ENCODE results near the gene DCLRE1B. TPM values are rescaled to one million over a fixed set of nuclear protein-coding genes. Genes with fewer than 3 reads are reported as not detected.

Gene DCLRE1B
- total and polyA plus RNA-seq, 9 of the 15 experiments (the other 6 are each of a cell fraction or from before 2014, with no cell fraction given) = 10.6 to 28.8 (median 17.2) TPM

- no peak for TF ChIP-seq ZNF717 (CRISPR knock-in tag; IDR thresholded peaks at IDR 0.05)
- no peak for TF ChIP-seq ZNF695 (CRISPR knock-in tag; IDR thresholded peaks at IDR 0.05)
- peak; percentile 34; the same call in 1 of the 2 replicates for TF ChIP-seq ATF3 (IDR thresholded peaks at IDR 0.05)
- no peak for TF ChIP-seq ATF3 (CRISPR knock-in tag; conservative IDR thresholded peaks at IDR 0.05)
- TF ChIP-seq ILF3 (IDR thresholded peaks at IDR 0.05; ENCODE audit: borderline replicate concordance) = no peak
- no peak for TF ChIP-seq CHCHD3 (CRISPR knock-in tag; IDR thresholded peaks at IDR 0.05)
- TF ChIP-seq ETS2 (tag; IDR thresholded peaks at IDR 0.05; ENCODE audit: borderline replicate concordance, poor library complexity, severe bottlenecking) = no peak
- TF ChIP-seq CBFA2T2 (conservative IDR thresholded peaks at IDR 0.05) = 0 out of 2 replicates have a peak, but pooled peaks have one; percentile 5
- TF ChIP-seq BACH1 (tag; IDR thresholded peaks at IDR 0.05) = 0 out of 2 replicates have a peak, but pooled peaks have one; percentile 40
- TF ChIP-seq COPS2 (conservative IDR thresholded peaks at IDR 0.05) = no peak
- peak; percentile 40 to 46; a peak in 2 of 4 replicates for TF ChIP-seq KDM1A (IDR thresholded peaks at IDR 0.05)
- TF ChIP-seq PREB (CRISPR knock-in tag; IDR thresholded peaks at IDR 0.05) = no peak
- TF ChIP-seq ATF2 (CRISPR knock-in tag; IDR thresholded peaks at IDR 0.05) = no peak
- TF ChIP-seq HDAC1 (IDR thresholded peaks at IDR 0.05) = no peak
- TF ChIP-seq CC2D1A (IDR thresholded peaks at IDR 0.05) = peak; percentile 16; the same call in 1 of the 2 replicates
- 0 out of 2 replicates have a peak, but pooled peaks have one; percentile 38 for TF ChIP-seq GABPB1 (CRISPR knock-in tag; IDR thresholded peaks at IDR 0.05)
- peak; percentile 50; the same call in 1 of the 2 replicates for TF ChIP-seq HES1 (IDR thresholded peaks at IDR 0.05; ENCODE audit: low read depth)
- TF ChIP-seq ARNT (IDR thresholded peaks at IDR 0.05) = 0 out of 4 replicates have a peak, but pooled peaks of 1 of the 2 experiments have one; percentile 68
- TF ChIP-seq POLR2AphosphoS5 (IDR thresholded peaks at IDR 0.05; ENCODE audit: control insufficient read depth, insufficient read depth, low read depth, low read length) = peak; percentile 44; the same call in 1 of the 2 replicates
- no peak for TF ChIP-seq ARID3A (IDR thresholded peaks at IDR 0.05; ENCODE audit: borderline replicate concordance, low read depth, low read length)
- no peak for TF ChIP-seq NR1H2 (CRISPR knock-in tag; IDR thresholded peaks at IDR 0.05)
- TF ChIP-seq ADNP (tag; IDR thresholded peaks at IDR 0.05) = 0 out of 2 replicates have a peak, but pooled peaks have one; percentile 44
Measured at GRCh38 chr1:113949007-113949406, 43.9 kb downstream of the DCLRE1B start (continued).

Measured in K562 (cell line).